GM12873 (cell line): ENCODE measurements around the gene DSCAM.

Source experiments
- TF ChIP-seq, protein P1 (sequence below): IDR thresholded peaks from 2 replicates; pipeline ENCODE4 v1.5.1; 2012; ENCODE audit warnings: low read depth, mild to moderate bottlenecking, moderate library complexity, low read length, control low read depth; ENCODE audit not compliant: insufficient read depth; ENCODE audit errors: missing control alignments

The DSCAM gene

DNA sequence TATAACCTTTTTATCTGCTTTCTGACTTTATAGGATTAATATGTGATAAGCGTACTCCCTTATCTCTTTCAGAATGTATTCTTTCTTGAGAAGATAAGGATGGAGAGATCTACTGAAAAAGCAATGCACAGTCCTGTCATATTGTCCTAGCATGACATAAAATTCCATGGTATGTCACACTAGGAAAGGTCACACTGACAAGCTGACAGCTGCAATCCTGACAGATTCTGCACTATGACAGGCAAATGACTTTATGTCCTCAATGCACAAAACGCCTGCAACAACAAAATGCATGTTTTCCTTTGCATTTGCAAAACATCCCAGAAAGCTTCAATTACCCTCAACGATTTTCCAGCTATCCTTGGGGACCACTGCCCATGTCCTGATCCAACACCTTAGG lies 393.8 kb downstream of the DSCAM start:
- TF ChIP-seq, protein P1, sequence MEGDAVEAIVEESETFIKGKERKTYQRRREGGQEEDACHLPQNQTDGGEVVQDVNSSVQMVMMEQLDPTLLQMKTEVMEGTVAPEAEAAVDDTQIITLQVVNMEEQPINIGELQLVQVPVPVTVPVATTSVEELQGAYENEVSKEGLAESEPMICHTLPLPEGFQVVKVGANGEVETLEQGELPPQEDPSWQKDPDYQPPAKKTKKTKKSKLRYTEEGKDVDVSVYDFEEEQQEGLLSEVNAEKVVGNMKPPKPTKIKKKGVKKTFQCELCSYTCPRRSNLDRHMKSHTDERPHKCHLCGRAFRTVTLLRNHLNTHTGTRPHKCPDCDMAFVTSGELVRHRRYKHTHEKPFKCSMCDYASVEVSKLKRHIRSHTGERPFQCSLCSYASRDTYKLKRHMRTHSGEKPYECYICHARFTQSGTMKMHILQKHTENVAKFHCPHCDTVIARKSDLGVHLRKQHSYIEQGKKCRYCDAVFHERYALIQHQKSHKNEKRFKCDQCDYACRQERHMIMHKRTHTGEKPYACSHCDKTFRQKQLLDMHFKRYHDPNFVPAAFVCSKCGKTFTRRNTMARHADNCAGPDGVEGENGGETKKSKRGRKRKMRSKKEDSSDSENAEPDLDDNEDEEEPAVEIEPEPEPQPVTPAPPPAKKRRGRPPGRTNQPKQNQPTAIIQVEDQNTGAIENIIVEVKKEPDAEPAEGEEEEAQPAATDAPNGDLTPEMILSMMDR: no peak

DNA sequence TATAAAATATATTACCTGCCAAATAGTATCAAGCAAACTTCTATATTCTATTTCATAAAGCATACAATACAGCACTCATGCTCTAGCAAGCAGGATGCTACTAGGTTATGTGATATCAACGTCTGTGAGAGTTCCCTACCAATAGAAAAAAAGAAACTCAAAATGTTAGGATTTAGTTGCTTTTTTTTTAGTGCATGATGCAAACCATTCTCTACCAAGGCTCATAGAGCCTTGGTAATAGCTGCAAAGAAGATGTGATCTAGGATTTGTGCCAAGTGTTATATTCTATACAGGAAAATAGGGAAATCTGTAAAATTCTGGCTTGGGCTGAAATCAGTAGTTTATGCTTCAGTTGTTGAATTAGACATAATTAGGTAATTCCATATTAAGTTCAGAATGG lies 394.4 kb downstream of the DSCAM start:
- TF ChIP-seq, protein P1: no peak

DNA sequence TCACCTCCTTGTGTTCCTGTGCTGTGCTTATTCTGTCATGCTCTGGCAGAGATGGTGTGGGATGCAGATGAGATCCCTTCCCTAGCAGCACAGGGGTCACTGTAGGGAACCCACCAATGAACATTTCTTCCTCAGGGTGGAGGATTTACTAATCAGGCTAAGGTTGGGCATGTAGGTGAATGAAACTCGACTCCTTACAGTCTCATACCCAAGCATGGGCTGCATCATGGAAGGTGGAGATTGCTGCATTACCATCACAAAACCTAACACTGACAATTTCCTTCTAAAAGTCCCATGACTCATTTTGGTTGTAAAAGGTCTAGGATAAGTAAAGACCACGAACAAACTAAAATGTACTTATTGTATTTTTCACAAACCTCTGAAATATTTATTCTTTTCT lies 399.9 kb downstream of the DSCAM start:
- TF ChIP-seq, protein P1: no peak

DNA sequence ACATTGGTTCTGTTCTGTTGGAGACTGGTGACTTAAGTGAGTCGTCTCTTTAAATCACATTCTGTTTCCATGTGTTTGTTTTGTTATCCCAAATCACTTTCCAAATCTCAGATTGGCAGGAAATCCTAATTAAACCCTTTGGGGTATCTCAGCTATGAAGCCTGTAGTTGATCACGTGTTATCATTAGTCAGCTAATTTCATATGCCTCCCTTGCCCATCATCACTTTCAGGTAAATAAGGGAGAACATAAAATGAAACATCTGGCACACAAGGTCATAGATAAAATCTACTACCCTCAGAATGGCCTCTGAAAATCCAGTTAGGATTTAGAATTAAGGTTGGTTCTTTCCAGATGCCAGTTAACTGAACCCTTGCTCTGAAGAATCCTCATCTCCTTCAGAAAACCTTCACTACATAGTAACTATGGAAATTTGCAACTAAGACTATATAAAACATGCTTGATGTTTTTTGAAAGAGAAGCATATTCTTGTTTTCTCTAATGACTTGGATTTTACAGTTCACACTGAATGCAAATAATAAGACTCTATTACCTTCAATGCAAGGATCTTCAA lies 401.5 kb downstream of the DSCAM start:
- TF ChIP-seq, protein P1: no peak

DNA sequence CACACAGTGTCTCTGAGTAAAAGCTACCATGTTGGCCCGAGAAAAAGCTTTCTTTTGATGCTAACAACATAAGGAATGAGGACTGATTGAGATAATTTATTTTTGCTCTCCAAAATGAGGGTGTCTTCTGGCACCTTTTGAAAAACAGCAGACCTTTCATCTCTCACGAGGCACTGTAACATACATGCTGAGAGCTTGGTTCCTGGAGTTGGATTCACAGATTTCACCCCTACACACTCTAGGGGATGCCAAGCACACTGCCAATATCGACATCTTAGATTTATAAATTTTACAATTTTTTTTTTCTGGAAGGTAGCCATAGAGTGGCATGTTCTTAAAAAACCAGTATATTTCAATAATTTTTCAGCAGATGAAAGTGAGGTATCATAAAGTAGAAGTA lies 408.3 kb downstream of the DSCAM start:
- TF ChIP-seq, protein P1: no peak

DNA sequence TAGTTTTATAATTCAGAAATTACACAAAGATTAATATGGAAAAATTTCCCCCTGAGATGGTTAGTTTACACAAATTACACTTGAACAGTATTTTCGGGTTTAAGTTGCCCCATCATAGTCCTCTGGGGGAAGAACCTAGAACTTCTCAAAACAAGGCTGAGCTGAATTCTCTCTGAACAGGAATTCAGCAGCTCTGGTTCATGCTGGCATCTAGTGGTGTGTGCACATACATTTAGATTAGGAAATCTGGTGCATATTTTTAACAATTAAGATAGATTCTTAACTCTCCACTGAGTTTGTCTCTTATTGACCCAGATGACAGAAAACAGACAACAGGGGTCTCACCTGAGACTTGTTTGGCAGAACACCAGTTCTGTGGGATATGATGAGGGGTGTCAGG lies 410.7 kb downstream of the DSCAM start:
- TF ChIP-seq, protein P1: no peak

DNA sequence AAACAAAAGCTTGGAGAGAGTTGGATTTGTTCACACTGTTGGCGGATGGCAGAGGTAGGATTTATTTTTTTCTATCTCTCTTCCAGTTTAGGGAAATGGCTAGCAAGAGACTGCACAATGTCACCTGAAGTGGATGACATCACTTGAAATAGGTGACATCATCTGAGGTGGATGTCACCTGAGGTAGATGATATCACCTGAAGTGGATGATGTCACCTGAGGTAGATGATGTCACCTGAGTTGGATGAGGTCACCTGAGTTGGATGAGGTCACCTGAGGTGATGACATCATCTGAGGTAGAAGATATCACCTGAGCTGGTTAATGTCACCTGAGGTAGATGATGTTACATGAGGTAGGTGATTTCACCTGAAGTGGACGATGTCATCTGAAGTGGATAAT lies 413.4 kb downstream of the DSCAM start:
- TF ChIP-seq, protein P1: no peak
